HL-60 (cell line): Measurements from ENCODE around the gene FOXP1.

Experiments
- DNase-seq, 2 experiments: peaks; one replicate each; pipeline ENCODE4 v3.0.0-alpha.2; 2010 to 2020; ENCODE audit warnings: low read depth in 1 of 2, low spot score in 1 of 2
- H3K27ac ChIP-seq: fragments of 250-450 bp; sonication (Bioruptor Pico); replicated peaks from 2 replicates; pipeline ENCODE4 v1.5.1; 2020; ENCODE audit warnings: mild to moderate bottlenecking, moderate library complexity
- H3K27me3 ChIP-seq: fragments of 250-450 bp; sonication (Bioruptor Pico); 2 replicates; pipeline ENCODE4 v1.5.1; 2021; ENCODE audit warnings: mild to moderate bottlenecking, moderate library complexity; ENCODE audit not compliant: insufficient read depth, poor library complexity, severe bottlenecking
- H3K4me3 ChIP-seq: replicated peaks from 2 replicates; pipeline ENCODE4 v1.5.1; 2011; ENCODE audit warnings: mild to moderate bottlenecking, control low read depth, low read length; ENCODE audit not compliant: insufficient read depth
- GABPA ChIP-seq: IDR thresholded peaks from 2 replicates; pipeline ENCODE4 v1.6.1; 2012; ENCODE audit warnings: low read depth
- POLR2AphosphoS5 ChIP-seq: IDR thresholded peaks from 2 replicates; pipeline ENCODE4 v1.6.1; 2012; ENCODE audit warnings: low read depth
- SPI1 ChIP-seq: IDR thresholded peaks from 2 replicates; pipeline ENCODE4 v1.6.1; 2012; ENCODE audit warnings: low read depth, mild to moderate bottlenecking, borderline replicate concordance
- TF ChIP-seq, protein P1 (sequence below): IDR thresholded peaks from 2 replicates; pipeline ENCODE4 v1.6.1; 2012; ENCODE audit warnings: low read depth; ENCODE audit not compliant: insufficient replicate concordance
- TF ChIP-seq, protein P2 (sequence below): IDR thresholded peaks from one replicate; pipeline ENCODE4 v1.5.1; 2011; ENCODE audit warnings: low read length, control low read depth, inconsistent platforms; ENCODE audit not compliant: insufficient read depth

FOXP1 gene

DNA sequence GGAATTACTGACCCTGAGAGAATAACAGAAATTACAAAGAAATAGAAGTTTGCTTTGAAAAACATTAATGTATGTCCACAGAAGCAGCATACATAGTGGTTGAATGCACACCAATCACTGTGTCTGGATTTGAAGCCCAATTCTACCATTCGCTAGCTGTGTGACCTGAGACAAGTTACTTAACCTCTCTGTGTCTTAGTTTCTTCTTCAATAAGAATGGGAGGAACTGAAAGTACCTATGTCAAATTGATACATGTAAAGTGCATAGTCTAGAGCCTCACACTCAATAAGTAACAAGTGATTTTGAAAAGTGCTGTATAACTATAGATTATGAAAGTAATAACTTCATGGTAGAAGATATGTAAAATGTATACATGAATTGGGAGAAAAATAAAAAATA lies 457.8 kb downstream of the FOXP1 start:
- Histone ChIP-seq H3K27ac (no peak overlapping the region), H3K4me3 (no peak overlapping the region), H3K27me3 (no peaks in the 10 kb centered on the region)
- TF ChIP-seq, protein P1, sequence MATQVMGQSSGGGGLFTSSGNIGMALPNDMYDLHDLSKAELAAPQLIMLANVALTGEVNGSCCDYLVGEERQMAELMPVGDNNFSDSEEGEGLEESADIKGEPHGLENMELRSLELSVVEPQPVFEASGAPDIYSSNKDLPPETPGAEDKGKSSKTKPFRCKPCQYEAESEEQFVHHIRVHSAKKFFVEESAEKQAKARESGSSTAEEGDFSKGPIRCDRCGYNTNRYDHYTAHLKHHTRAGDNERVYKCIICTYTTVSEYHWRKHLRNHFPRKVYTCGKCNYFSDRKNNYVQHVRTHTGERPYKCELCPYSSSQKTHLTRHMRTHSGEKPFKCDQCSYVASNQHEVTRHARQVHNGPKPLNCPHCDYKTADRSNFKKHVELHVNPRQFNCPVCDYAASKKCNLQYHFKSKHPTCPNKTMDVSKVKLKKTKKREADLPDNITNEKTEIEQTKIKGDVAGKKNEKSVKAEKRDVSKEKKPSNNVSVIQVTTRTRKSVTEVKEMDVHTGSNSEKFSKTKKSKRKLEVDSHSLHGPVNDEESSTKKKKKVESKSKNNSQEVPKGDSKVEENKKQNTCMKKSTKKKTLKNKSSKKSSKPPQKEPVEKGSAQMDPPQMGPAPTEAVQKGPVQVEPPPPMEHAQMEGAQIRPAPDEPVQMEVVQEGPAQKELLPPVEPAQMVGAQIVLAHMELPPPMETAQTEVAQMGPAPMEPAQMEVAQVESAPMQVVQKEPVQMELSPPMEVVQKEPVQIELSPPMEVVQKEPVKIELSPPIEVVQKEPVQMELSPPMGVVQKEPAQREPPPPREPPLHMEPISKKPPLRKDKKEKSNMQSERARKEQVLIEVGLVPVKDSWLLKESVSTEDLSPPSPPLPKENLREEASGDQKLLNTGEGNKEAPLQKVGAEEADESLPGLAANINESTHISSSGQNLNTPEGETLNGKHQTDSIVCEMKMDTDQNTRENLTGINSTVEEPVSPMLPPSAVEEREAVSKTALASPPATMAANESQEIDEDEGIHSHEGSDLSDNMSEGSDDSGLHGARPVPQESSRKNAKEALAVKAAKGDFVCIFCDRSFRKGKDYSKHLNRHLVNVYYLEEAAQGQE: no peak
- TF ChIP-seq SPI1 (no peak), GABPA (no peak), POLR2AphosphoS5 (no peak)
- TF ChIP-seq, protein P2, sequence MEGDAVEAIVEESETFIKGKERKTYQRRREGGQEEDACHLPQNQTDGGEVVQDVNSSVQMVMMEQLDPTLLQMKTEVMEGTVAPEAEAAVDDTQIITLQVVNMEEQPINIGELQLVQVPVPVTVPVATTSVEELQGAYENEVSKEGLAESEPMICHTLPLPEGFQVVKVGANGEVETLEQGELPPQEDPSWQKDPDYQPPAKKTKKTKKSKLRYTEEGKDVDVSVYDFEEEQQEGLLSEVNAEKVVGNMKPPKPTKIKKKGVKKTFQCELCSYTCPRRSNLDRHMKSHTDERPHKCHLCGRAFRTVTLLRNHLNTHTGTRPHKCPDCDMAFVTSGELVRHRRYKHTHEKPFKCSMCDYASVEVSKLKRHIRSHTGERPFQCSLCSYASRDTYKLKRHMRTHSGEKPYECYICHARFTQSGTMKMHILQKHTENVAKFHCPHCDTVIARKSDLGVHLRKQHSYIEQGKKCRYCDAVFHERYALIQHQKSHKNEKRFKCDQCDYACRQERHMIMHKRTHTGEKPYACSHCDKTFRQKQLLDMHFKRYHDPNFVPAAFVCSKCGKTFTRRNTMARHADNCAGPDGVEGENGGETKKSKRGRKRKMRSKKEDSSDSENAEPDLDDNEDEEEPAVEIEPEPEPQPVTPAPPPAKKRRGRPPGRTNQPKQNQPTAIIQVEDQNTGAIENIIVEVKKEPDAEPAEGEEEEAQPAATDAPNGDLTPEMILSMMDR: no peak
- no peak for DNase-seq

DNA sequence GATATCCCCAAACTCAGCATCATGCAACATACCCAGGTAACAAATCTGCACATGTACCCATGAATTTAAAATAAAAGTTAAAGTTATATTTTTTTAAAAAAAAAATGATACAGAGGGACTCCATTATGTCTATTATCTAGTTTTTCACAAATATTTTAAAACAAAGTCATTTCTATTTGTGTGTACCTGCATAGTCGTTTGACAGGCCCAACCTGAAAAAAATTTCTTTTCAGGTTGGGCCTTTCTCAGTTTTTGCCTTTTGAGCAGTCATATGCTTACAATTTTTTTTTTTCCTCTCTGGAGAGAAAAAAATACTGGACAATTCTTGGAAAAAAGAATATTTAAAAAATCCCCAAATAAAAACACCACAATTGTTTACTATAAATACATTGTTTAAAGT lies 459.5 kb downstream of the FOXP1 start:
- no peak for TF ChIP-seq SPI1
- TF ChIP-seq GABPA: no peak
- DNase-seq: no peak
- no peaks in the 10 kb centered on the region for H3K27me3 ChIP-seq
- no peak overlapping the region for H3K27ac ChIP-seq
- no peak overlapping the region for H3K4me3 ChIP-seq

DNA sequence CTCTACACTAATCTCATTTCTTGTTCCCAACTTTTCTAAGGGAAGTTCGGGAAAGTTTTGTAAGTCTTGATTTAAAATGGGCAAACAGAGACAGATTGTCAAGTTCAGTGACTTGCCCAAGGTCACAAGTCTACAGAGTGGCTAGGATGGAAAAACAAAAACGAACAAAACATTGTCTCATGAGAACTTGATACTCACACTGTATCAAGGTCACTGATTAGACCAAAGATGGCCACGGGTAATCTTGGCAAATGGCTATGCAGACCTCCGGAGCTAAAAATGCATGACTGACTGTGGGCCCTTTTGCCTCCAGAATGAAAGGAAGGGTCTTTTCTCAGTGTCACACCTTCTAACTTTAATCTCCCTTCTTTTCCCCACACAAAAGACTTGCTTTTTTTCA lies 460.9 kb downstream of the FOXP1 start:
- H3K27me3 ChIP-seq: no peaks in the 10 kb centered on the region
- H3K27ac ChIP-seq: no peak overlapping the region
- DNase-seq: no peak
- H3K4me3 ChIP-seq: no peak overlapping the region
- TF ChIP-seq GABPA (no peak), SPI1 (no peak), POLR2AphosphoS5 (no peak)
- TF ChIP-seq, protein P1: no peak
- TF ChIP-seq, protein P2: no peak

DNA sequence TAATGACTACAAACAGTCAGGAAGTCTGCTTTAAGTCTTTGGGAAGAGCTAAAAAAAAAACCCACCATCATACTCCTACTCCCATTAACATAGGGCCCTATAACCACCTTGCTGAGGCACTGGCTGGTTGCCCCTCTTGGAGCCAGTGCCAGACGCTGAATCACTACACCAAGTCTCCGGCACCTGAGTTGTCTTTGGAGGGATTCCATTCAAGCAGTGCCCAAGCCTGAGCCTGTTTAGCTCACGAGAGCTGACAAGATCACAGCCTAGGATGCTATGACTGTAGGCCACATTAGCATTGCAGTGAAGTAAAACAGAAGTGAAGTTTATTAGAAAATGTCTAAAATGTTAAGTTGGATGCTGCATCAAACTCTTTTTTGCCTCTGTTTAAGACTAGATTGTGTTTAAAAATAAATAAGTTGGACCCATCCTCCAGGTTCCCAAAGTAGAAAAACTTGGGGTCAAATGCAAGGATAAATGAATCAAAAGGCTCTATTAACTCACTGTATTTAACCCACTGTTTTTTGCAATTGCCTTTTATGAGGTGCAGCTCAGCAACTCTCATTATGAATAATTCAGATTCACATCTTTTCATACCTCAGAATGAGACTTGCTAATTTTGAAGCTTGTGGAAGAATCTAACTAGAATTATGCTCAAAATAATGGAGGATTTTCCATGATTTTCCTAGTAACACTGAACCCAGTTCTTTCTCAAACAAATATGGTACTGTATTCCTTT lies 461.9 kb downstream of the FOXP1 start:
- DNase-seq: no peak
- no peak overlapping the region for H3K27ac ChIP-seq
- H3K4me3 ChIP-seq: no peak overlapping the region
- no peaks in the 10 kb centered on the region for H3K27me3 ChIP-seq
- TF ChIP-seq GABPA (no peak), POLR2AphosphoS5 (no peak)

DNA sequence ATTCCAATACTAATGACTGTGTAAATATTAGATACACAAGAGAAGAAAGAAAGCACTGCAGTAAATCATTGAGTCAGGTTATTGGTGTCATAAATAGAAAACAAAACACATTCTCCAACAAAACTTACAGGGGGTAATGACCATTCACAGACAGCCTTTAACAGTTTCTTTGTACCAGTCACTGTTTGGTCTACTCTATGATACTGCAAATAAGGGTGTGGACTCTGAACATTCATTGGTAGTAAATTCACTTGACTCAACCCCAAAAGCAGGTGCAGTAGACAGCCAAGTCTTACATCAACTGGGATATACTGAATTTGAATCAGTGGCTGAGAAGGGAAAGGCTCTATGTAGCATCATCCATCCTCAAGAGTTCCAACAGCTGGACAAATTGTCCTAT lies 463.5 kb downstream of the FOXP1 start:
- no peak for DNase-seq
- Histone ChIP-seq H3K27me3 (no peaks in the 10 kb centered on the region), H3K4me3 (no peak overlapping the region), H3K27ac (no peak overlapping the region)
- TF ChIP-seq, protein P1: no peak
- no peak for TF ChIP-seq POLR2AphosphoS5
- TF ChIP-seq GABPA: no peak
- TF ChIP-seq SPI1: no peak
